Thyroid gland (tissue), 4 donors: ENCODE measurements around the gene ORC6. TPM values are rescaled to one million over a fixed set of nuclear protein-coding genes. Genes with fewer than 3 reads are reported as not detected.

ENCODE experiments used
- DNase-seq, 2 donors: peaks; one replicate each; pipeline ENCODE4 v3.0.0-alpha.2; 2019
- H3K27ac ChIP-seq, 3 donors: fragments of 200-600 bp; sonication (generic); 1 replicate in 2 of 3; 2 replicates in 1 of 3; pipeline ENCODE4 v1.5.1; 2016 to 2019; ENCODE audit warnings: mild to moderate bottlenecking in 1 of 3, moderate library complexity in 1 of 3
- H3K27me3 ChIP-seq: fragments of 200-600 bp; sonication (generic); one replicate; pipeline ENCODE4 v1.5.1; 2019
- H3K36me3 ChIP-seq, 2 donors: fragments of 200-600 bp; sonication (generic); one replicate each; pipeline ENCODE4 v1.5.1; 2016 to 2019
- H3K4me1 ChIP-seq, 2 donors: fragments of 200-600 bp; sonication (generic); one replicate each; pipeline ENCODE4 v1.5.1; 2017 to 2019
- H3K4me3 ChIP-seq, 3 donors: fragments of 200-600 bp; sonication (generic); replicated peaks in 1 of 3; 1 replicate in 2 of 3; 2 replicates in 1 of 3; pipeline ENCODE4 v1.5.1; 2016; ENCODE audit warnings: mild to moderate bottlenecking in 1 of 3
- H3K9me3 ChIP-seq: fragments of 200-600 bp; sonication (generic); one replicate; pipeline ENCODE4 v1.5.1; 2017
- CTCF ChIP-seq, 6 experiments: fragments of 200-600 bp in 3 of 6; fragments of 450-650 bp in 3 of 6; sonication (generic) in 3 of 6; IDR thresholded peaks; one replicate each; pipeline ENCODE4 v1.5.1; 2016 to 2019; ENCODE audit warnings: antibody characterized with exemption in 6 of 6, mild to moderate bottlenecking in 2 of 6, inconsistent platforms in 1 of 6, moderate library complexity in 1 of 6
- POLR2A ChIP-seq, 2 donors: fragments of 450-650 bp; IDR thresholded peaks; one replicate each; pipeline ENCODE4 v1.6.1; 2017; ENCODE audit warnings: antibody characterized with exemption in 2 of 2, mild to moderate bottlenecking in 2 of 2, moderate library complexity in 1 of 2
- WGBS, 2 donors: methylation state at CpG; one replicate each; pipeline ENCODE4 v1.1.5; 2017; 5-methylcytosine and 5-hydroxymethylcytosine counted together
- intact Hi-C: fragments of 100-400 bp; cut with DNase I; formaldehyde crosslinking; loops from one replicate; pipeline ENCODE4 v1.15.1; 2023
- total RNA-seq, 4 donors: library from RNA; depleted of rRNA; stranded (reverse); fragments of >200 nt; gene quantifications; one replicate each; pipeline ENCODE4 v1.2.3, GENCODE V29; 2016

ORC6 gene
- total RNA-seq, 4 donors from 2014 or later = 0.27 to 4.0 (median 1.7) TPM

GRCh38 chr16:46701615-46702014 is 12.2 kb downstream of the ORC6 start:
- Histone ChIP-seq H3K36me3 (no peaks in the 10 kb centered on the region), H3K27ac (no peak overlapping the region), H3K4me3 (no peak overlapping the region), H3K4me1 (no peaks in the 10 kb centered on the region), H3K27me3 (no peaks in the 10 kb centered on the region), H3K9me3 (no peaks in the 10 kb centered on the region)
- no peak for TF ChIP-seq POLR2A (IDR thresholded peaks at IDR 0.05)
- TF ChIP-seq CTCF (IDR thresholded peaks at IDR 0.05) = no peak
- no peak for DNase-seq
- intact Hi-C loops = no loop called here
- WGBS, 2 donors = 89% methylated on average over 4 of the region's 4 CpGs

- Histone ChIP-seq H3K4me3 (no peak overlapping the region), H3K36me3 (no peaks in the 10 kb centered on the region), H3K9me3 (no peaks in the 10 kb centered on the region), H3K27me3 (no peaks in the 10 kb centered on the region), H3K4me1 (no peaks in the 10 kb centered on the region), H3K27ac (no peak overlapping the region)
- WGBS, 2 donors = 77 to 82% methylated on average over 2 of the region's 2 CpGs
- intact Hi-C loops = no loop called here
- no peak for DNase-seq
- no peak for TF ChIP-seq POLR2A (IDR thresholded peaks at IDR 0.05)
Measured at GRCh38 chr16:46702030-46702429, 12.6 kb downstream of the ORC6 start.

GRCh38 chr16:46706642-46707041 is 17.2 kb downstream of the ORC6 start:
- WGBS, 2 donors = 0 to 6% methylated on average over 1 of the region's 1 CpG
- TF ChIP-seq POLR2A (IDR thresholded peaks at IDR 0.05) = no peak
- TF ChIP-seq CTCF (IDR thresholded peaks at IDR 0.05) = no peak
- Histone ChIP-seq H3K27ac (no peak overlapping the region), H3K27me3 (no peaks in the 10 kb centered on the region), H3K9me3 (no peaks in the 10 kb centered on the region), H3K4me1 (no peaks in the 10 kb centered on the region), H3K36me3 (no peaks in the 10 kb centered on the region), H3K4me3 (no peak overlapping the region)
- intact Hi-C loops = no loop called here
- no peak for DNase-seq

- no peak overlapping the region for H3K27ac ChIP-seq
- H3K4me1 ChIP-seq = no peaks in the 10 kb centered on the region
- H3K27me3 ChIP-seq = no peaks in the 10 kb centered on the region
- no peaks in the 10 kb centered on the region for H3K36me3 ChIP-seq
- no peak for TF ChIP-seq CTCF (IDR thresholded peaks at IDR 0.05)
- TF ChIP-seq POLR2A (IDR thresholded peaks at IDR 0.05) = no peak
- no peak for DNase-seq
- H3K4me3 ChIP-seq = no peak overlapping the region
- intact Hi-C loops = no loop called here
- H3K9me3 ChIP-seq = no peaks in the 10 kb centered on the region
- 48 to 57% methylated on average over 3 of the region's 3 CpGs for WGBS, 2 donors
Measured at GRCh38 chr16:46709469-46710005, 20.1 kb downstream of the ORC6 start.

GRCh38 chr16:46711106-46712058 is 21.9 kb downstream of the ORC6 start:
- whole genome bisulfite sequencing, 2 donors = 82 to 94% methylated on average over 10 of the region's 10 CpGs
- no peaks in the 10 kb centered on the region for H3K9me3 ChIP-seq
- H3K36me3 ChIP-seq = no peaks in the 10 kb centered on the region
- TF ChIP-seq CTCF (IDR thresholded peaks at IDR 0.05) (no peak), POLR2A (IDR thresholded peaks at IDR 0.05) (no peak)
- H3K27ac ChIP-seq = no peak overlapping the region
- no peaks in the 10 kb centered on the region for H3K27me3 ChIP-seq
- no peaks in the 10 kb centered on the region for H3K4me1 ChIP-seq
- DNase-seq = no peak
- H3K4me3 ChIP-seq = no peak overlapping the region
- intact Hi-C loops = no loop called here
